GM23338 (cell line): ENCODE measurements around the gene SLC23A2. TPM values are rescaled to one million over a fixed set of nuclear protein-coding genes. Genes with fewer than 3 reads are reported as not detected.

Experiments used
- ATAC-seq: fragments of 200-7000 bp; cut with Tn5 transposase; 3 replicates; pipeline ENCODE4 v1.9.1; 2020
- DNase-seq: peaks from one replicate; pipeline ENCODE4 v3.0.0-alpha.2; 2015; ENCODE audit warnings: low spot score
- H2AFZ ChIP-seq: fragments of 200-600 bp; sonication (generic); 2 replicates; pipeline ENCODE4 v1.8.0; 2016; ENCODE audit warnings: antibody characterized with exemption, mild to moderate bottlenecking, moderate library complexity
- H3F3A ChIP-seq: fragments of 200-600 bp; sonication (generic); replicated peaks from 2 replicates; pipeline ENCODE4 v1.8.0; 2017; ENCODE audit warnings: antibody characterized with exemption, mixed run types, low read depth
- H3K27ac ChIP-seq: fragments of 200-600 bp; sonication (generic); 2 replicates; pipeline ENCODE4 v1.6.1; 2016; ENCODE audit warnings: low read depth
- H3K27me3 ChIP-seq: fragments of 200-600 bp; sonication (generic); 2 replicates; pipeline ENCODE4 v1.8.0; 2016; ENCODE audit warnings: mild to moderate bottlenecking, mixed run types, moderate library complexity; ENCODE audit not compliant: insufficient read depth
- H3K36me3 ChIP-seq: fragments of 200-600 bp; sonication (generic); 2 replicates; pipeline ENCODE4 v1.8.0; 2016; ENCODE audit warnings: mild to moderate bottlenecking; ENCODE audit not compliant: insufficient read depth
- H3K4me1 ChIP-seq: fragments of 200-600 bp; sonication (generic); 2 replicates; pipeline ENCODE4 v1.8.0; 2016; ENCODE audit warnings: mild to moderate bottlenecking, moderate library complexity; ENCODE audit not compliant: insufficient read depth
- H3K4me2 ChIP-seq: fragments of 200-600 bp; sonication (generic); 2 replicates; pipeline ENCODE4 v1.7.1; 2017; ENCODE audit warnings: mixed run types
- H3K4me3 ChIP-seq: fragments of 200-600 bp; sonication (generic); 2 replicates; pipeline ENCODE4 v1.6.1; 2016; ENCODE audit warnings: mixed run types
- H3K79me2 ChIP-seq: fragments of 200-600 bp; sonication (generic); replicated peaks from 2 replicates; pipeline ENCODE4 v1.8.0; 2017; ENCODE audit warnings: mild to moderate bottlenecking; ENCODE audit not compliant: insufficient read depth
- H3K9me2 ChIP-seq: fragments of 200-600 bp; sonication (generic); 2 replicates; pipeline ENCODE4 v1.8.0; 2017; ENCODE audit not compliant: insufficient read depth
- H4K20me1 ChIP-seq: fragments of 200-600 bp; sonication (generic); replicated peaks from 2 replicates; pipeline ENCODE4 v1.8.0; 2017; ENCODE audit warnings: mild to moderate bottlenecking; ENCODE audit not compliant: insufficient read depth
- H3K27ac Mint-ChIP-seq: 2 replicates; pipeline ENCODE4 v1.8.0; 2020; ENCODE audit warnings: inconsistent platforms, mild to moderate bottlenecking, moderate library complexity, mixed read lengths
- H3K27me3 Mint-ChIP-seq: 3 replicates; pipeline ENCODE4 v1.8.0; 2022; ENCODE audit warnings: low read depth, mild to moderate bottlenecking, moderate library complexity, mixed read lengths, inconsistent platforms; ENCODE audit not compliant: insufficient read depth, poor library complexity
- H3K36me3 Mint-ChIP-seq: 3 replicates; pipeline ENCODE4 v1.8.0; 2021; ENCODE audit warnings: low read depth, mild to moderate bottlenecking, inconsistent platforms, moderate library complexity, mixed read lengths
- H3K4me1 Mint-ChIP-seq: 3 replicates; pipeline ENCODE4 v1.8.0; 2020; ENCODE audit warnings: mild to moderate bottlenecking, inconsistent platforms, mixed read lengths
- H3K4me3 Mint-ChIP-seq: 3 replicates; pipeline ENCODE4 v1.8.0; 2021; ENCODE audit warnings: moderate library complexity, mild to moderate bottlenecking, inconsistent platforms, mixed read lengths
- H3K9me3 Mint-ChIP-seq: 3 replicates; pipeline ENCODE4 v1.8.0; 2020; ENCODE audit warnings: moderate library complexity, mild to moderate bottlenecking, inconsistent platforms, mixed read lengths
- CREB1 ChIP-seq: fragments of 250-450 bp; sonication (Bioruptor Pico); IDR thresholded peaks from 2 replicates; pipeline ENCODE4 v1.5.0; 2020; ENCODE audit warnings: low read depth, mild to moderate bottlenecking, moderate library complexity
- CTCF ChIP-seq, 2 experiments: fragments of 200-600 bp in 1 of 2; sonication (generic) in 1 of 2; conservative IDR thresholded peaks; 2 replicates each; pipeline versions ENCODE4 v1.5.1 to v1.6.1; 2016 to 2017; ENCODE audit warnings: antibody characterized with exemption in 2 of 2, low read depth in 2 of 2, mild to moderate bottlenecking in 2 of 2, moderate library complexity in 1 of 2
- EZH2phosphoT487 ChIP-seq: fragments of 200-600 bp; sonication (generic); IDR thresholded peaks from one replicate; pipeline ENCODE4 v1.8.1; 2018; ENCODE audit warnings: antibody characterized with exemption; ENCODE audit not compliant: unreplicated experiment
- JUNB ChIP-seq: IDR thresholded peaks from one replicate; pipeline ENCODE4 v1.6.1; 2016; ENCODE audit warnings: antibody characterized with exemption; ENCODE audit not compliant: unreplicated experiment
- NANOG ChIP-seq: IDR thresholded peaks from 2 replicates; pipeline ENCODE4 v1.6.1; 2016; ENCODE audit warnings: antibody characterized with exemption, borderline replicate concordance
- REST ChIP-seq: IDR thresholded peaks from one replicate; pipeline ENCODE4 v1.6.1; 2018; ENCODE audit warnings: antibody characterized with exemption; ENCODE audit not compliant: unreplicated experiment
- STAT1 ChIP-seq: IDR thresholded peaks from one replicate; pipeline ENCODE4 v1.6.1; 2016; ENCODE audit warnings: antibody characterized with exemption; ENCODE audit not compliant: unreplicated experiment
- ZNF462 ChIP-seq: fragments of 250-450 bp; sonication (Bioruptor Pico); IDR thresholded peaks from 2 replicates; pipeline ENCODE4 v1.5.0; 2020; ENCODE audit warnings: mild to moderate bottlenecking, moderate library complexity
- polyA plus RNA-seq: library from polyadenylated mRNA; unstranded; fragments of >200 nt; fragmentation: Nextera tagmentation; extraction: Ambion mirVana; gene quantifications from 2 replicates; pipeline ENCODE4 v1.2.1, GENCODE V29; 2016
- total RNA-seq: library from RNA; depleted of rRNA; stranded (reverse); fragments of >200 nt; shearing (Covaris generic); gene quantifications from 2 replicates; pipeline ENCODE4 v1.2.3, GENCODE V29; 2014

SLC23A2 gene
- total and polyA plus RNA-seq, 2 experiments from 2014 or later = 4.4 to 20.2 TPM

GRCh38 chr20:4873396-4873795 is 127.9 kb downstream of the SLC23A2 start:
- Mint-ChIP-seq H3K36me3 (peaks cover 4% of the 10 kb centered on the region; the same call in 2 of the 3 replicates), H3K27ac (no peak overlapping the region), H3K9me3 (no peaks in the 10 kb centered on the region), H3K4me1 (no peaks in the 10 kb centered on the region), H3K4me3 (no peak overlapping the region), H3K27me3 (peaks cover 2% of the 10 kb centered on the region)
- TF ChIP-seq EZH2phosphoT487 (no peak), NANOG (no peak), STAT1 (no peak), REST (no peak), JUNB (no peak), ZNF462 (no peak), CTCF (conservative IDR thresholded peaks at IDR 0.05; ENCODE audit: low read depth in 2 of 2) (no peak), CREB1 (CRISPR knock-in tag) (no peak)
- H3K4me1 ChIP-seq = no peaks in the 10 kb centered on the region
- H3K27ac ChIP-seq = no peak overlapping the region
- H3K4me3 ChIP-seq = no peak overlapping the region
- H3K36me3 ChIP-seq = no peaks in the 10 kb centered on the region
- no peak overlapping the region for H2AFZ ChIP-seq
- H4K20me1 ChIP-seq = 0 out of 2 replicates have a peak, but pooled peaks cover 2% of the 10 kb centered on the region
- ATAC-seq (no peak), DNase-seq (no peak)
- no peak overlapping the region for H3K4me2 ChIP-seq
- H3F3A ChIP-seq = no peaks in the 10 kb centered on the region
- no peaks in the 10 kb centered on the region for H3K9me2 ChIP-seq
- H3K27me3 ChIP-seq = no peaks in the 10 kb centered on the region
- H3K79me2 ChIP-seq = no peaks in the 10 kb centered on the region
